DOHH2 (cell line): ENCODE measurements around the gene GMDS.

ENCODE experiments used
- CTCF ChIP-seq: fragments of 200-600 bp; sonication (generic); IDR thresholded peaks from one replicate; pipeline ENCODE4 v1.5.1; 2014; ENCODE audit warnings: antibody characterized with exemption, mild to moderate bottlenecking, low read depth, low read length; ENCODE audit not compliant: poor library complexity, severe bottlenecking
- EZH2phosphoT487 ChIP-seq: fragments of 200-600 bp; sonication (generic); IDR thresholded peaks from 2 replicates; pipeline ENCODE4 v1.6.1; 2017; ENCODE audit warnings: borderline replicate concordance, mild to moderate bottlenecking, antibody characterized with exemption, low read length, moderate library complexity, mixed read lengths

GRCh38 chr6:1643830-1644445 is 601.5 kb downstream of the GMDS start:
- TF ChIP-seq CTCF (no peak), EZH2phosphoT487 (no peak)
